Liver (tissue), 9 donors: ENCODE measurements around the gene FBP1. TPM values are rescaled to one million over a fixed set of nuclear protein-coding genes. Genes with fewer than 3 reads are reported as not detected.
"Not testable (repeated sequence)": the region's sequence is repeated elsewhere in the genome, so short reads cannot be mapped to it uniquely, and the experiment has no call there.

ENCODE experiments used
- DNase-seq: peaks from one replicate; pipeline ENCODE4 v3.0.0-alpha.2; 2017; ENCODE audit warnings: low spot score
- H3K27ac ChIP-seq, 2 donors: one replicate each; pipeline ENCODE4 v1.7.0; 2013; ENCODE audit warnings: inconsistent platforms in 2 of 2, low read length in 2 of 2, control low read depth in 1 of 2, low read depth in 1 of 2, mild to moderate bottlenecking in 1 of 2
- H3K27me3 ChIP-seq, 4 donors: one replicate each; pipeline versions ENCODE4 v1.6.1 to v1.7.0; 2013; ENCODE audit warnings: low read length in 3 of 4, inconsistent platforms in 1 of 4, mild to moderate bottlenecking in 1 of 4, moderate library complexity in 1 of 4; ENCODE audit not compliant: control insufficient read depth in 4 of 4, insufficient read depth in 4 of 4
- H3K36me3 ChIP-seq, 4 donors: one replicate each; pipeline versions ENCODE4 v1.6.1 to v1.7.0; 2013; ENCODE audit warnings: low read length in 3 of 4, mild to moderate bottlenecking in 3 of 4, low read depth in 1 of 4, moderate library complexity in 1 of 4; ENCODE audit not compliant: control insufficient read depth in 4 of 4, insufficient read depth in 3 of 4
- H3K4me1 ChIP-seq, 4 donors: one replicate each; pipeline versions ENCODE4 v1.6.1 to v1.7.0; 2013; ENCODE audit warnings: low read length in 3 of 4, mild to moderate bottlenecking in 3 of 4, moderate library complexity in 1 of 4; ENCODE audit not compliant: control insufficient read depth in 4 of 4, insufficient read depth in 4 of 4
- H3K4me3 ChIP-seq, 3 donors: one replicate each; pipeline versions ENCODE4 v1.6.1 to v1.7.0; 2013; ENCODE audit warnings: low read length in 3 of 3, control low read depth in 1 of 3, low read depth in 1 of 3, mild to moderate bottlenecking in 1 of 3
- H3K9ac ChIP-seq, 2 donors: one replicate each; pipeline ENCODE4 v1.7.0; 2013; ENCODE audit warnings: low read length in 2 of 2, mild to moderate bottlenecking in 2 of 2, moderate library complexity in 2 of 2, control low read depth in 1 of 2, low read depth in 1 of 2
- H3K9me3 ChIP-seq, 4 donors: one replicate each; pipeline versions ENCODE4 v1.6.1 to v1.7.0; 2013; ENCODE audit warnings: low read length in 3 of 4; ENCODE audit not compliant: control insufficient read depth in 4 of 4
- CTCF ChIP-seq: fragments of 150-350 bp; IDR thresholded peaks from 2 replicates; pipeline ENCODE4 v1.5.1; 2017; ENCODE audit warnings: improper control_type of control experiment, low read depth, low read length; ENCODE audit not compliant: missing input control
- EGR1 ChIP-seq, 2 donors: IDR thresholded peaks; 2 replicates each; pipeline ENCODE4 v1.6.1; 2016 to 2018; ENCODE audit warnings: antibody characterized with exemption in 2 of 2, low read depth in 2 of 2
- FOXA1 ChIP-seq: IDR thresholded peaks from 2 replicates; pipeline ENCODE4 v1.6.1; 2016; ENCODE audit warnings: antibody characterized with exemption
- FOXA2 ChIP-seq: IDR thresholded peaks from 2 replicates; pipeline ENCODE4 v1.6.1; 2016; ENCODE audit warnings: antibody characterized with exemption
- GABPA ChIP-seq, 2 donors: IDR thresholded peaks in 1 of 2; conservative IDR thresholded peaks in 1 of 2; 2 replicates each; pipeline ENCODE4 v1.6.1; 2016; ENCODE audit warnings: antibody characterized with exemption in 2 of 2, mild to moderate bottlenecking in 1 of 2, moderate library complexity in 1 of 2
- HNF4A ChIP-seq, 2 donors: conservative IDR thresholded peaks; 2 replicates each; pipeline ENCODE4 v1.6.1; 2016; ENCODE audit warnings: antibody characterized with exemption in 2 of 2, mild to moderate bottlenecking in 2 of 2
- HNF4G ChIP-seq: IDR thresholded peaks from 2 replicates; pipeline ENCODE4 v1.6.1; 2016; ENCODE audit warnings: antibody characterized with exemption
- JUND ChIP-seq, 2 donors: IDR thresholded peaks; 2 replicates each; pipeline ENCODE4 v1.6.1; 2016; ENCODE audit warnings: antibody characterized with exemption in 2 of 2
- MAX ChIP-seq: IDR thresholded peaks from 2 replicates; pipeline ENCODE4 v1.6.1; 2016; ENCODE audit warnings: antibody characterized with exemption
- NR2F2 ChIP-seq: IDR thresholded peaks from 2 replicates; pipeline ENCODE4 v1.6.1; 2016; ENCODE audit warnings: antibody characterized with exemption
- RAD21 ChIP-seq, 2 donors: IDR thresholded peaks; 2 replicates each; pipeline ENCODE4 v1.6.1; 2016; ENCODE audit warnings: antibody characterized with exemption in 2 of 2, mild to moderate bottlenecking in 2 of 2
- RXRA ChIP-seq, 2 donors: IDR thresholded peaks; 2 replicates each; pipeline ENCODE4 v1.6.1; 2017 to 2018; ENCODE audit warnings: antibody characterized with exemption in 2 of 2, mild to moderate bottlenecking in 1 of 2
- SP1 ChIP-seq: IDR thresholded peaks from 2 replicates; pipeline ENCODE4 v1.6.1; 2018; ENCODE audit warnings: antibody characterized with exemption, mild to moderate bottlenecking
- TAF1 ChIP-seq: conservative IDR thresholded peaks from 2 replicates; pipeline ENCODE4 v1.6.1; 2016; ENCODE audit warnings: antibody characterized with exemption, mild to moderate bottlenecking
- YY1 ChIP-seq: IDR thresholded peaks from 2 replicates; pipeline ENCODE4 v1.6.1; 2016; ENCODE audit warnings: antibody characterized with exemption, mild to moderate bottlenecking
- ZBTB33 ChIP-seq: IDR thresholded peaks from 2 replicates; pipeline ENCODE4 v1.6.1; 2016; ENCODE audit warnings: antibody characterized with exemption
- WGBS: extraction: QIAGEN DNeasy Blood & Tissue Kit; methylation state at CpG from one replicate; pipeline ENCODE4 v1.1.7; 2013; 5-methylcytosine and 5-hydroxymethylcytosine counted together
- polyA plus RNA-seq, 2 donors: library from polyadenylated mRNA; stranded (reverse) in 1 of 2; unstranded in 1 of 2; fragments of 200-250 nt in 1 of 2; fragments of >200 nt in 1 of 2; fragmentation: Nextera tagmentation in 1 of 2; extraction: Ambion mirVana in 1 of 2; gene quantifications; one replicate each; pipeline versions ENCODE4 v1.2.1 to v1.2.3, GENCODE V29; 2013 to 2015
- total RNA-seq, 2 donors: library from RNA; depleted of rRNA; stranded (reverse); fragments of >200 nt; gene quantifications; one replicate each; pipeline ENCODE4 v1.2.3, GENCODE V29; 2014
- TF ChIP-seq, protein P1 (sequence below): IDR thresholded peaks from 2 replicates; pipeline ENCODE4 v1.6.1; 2016; ENCODE audit warnings: antibody characterized with exemption, mild to moderate bottlenecking
- TF ChIP-seq, protein P2 (sequence below): IDR thresholded peaks from 2 replicates; pipeline ENCODE4 v1.6.1; 2016; ENCODE audit warnings: antibody characterized with exemption
- donor health status: healthy.
- donor health status: healthy.
- donor health status: healthy.
- donor health status: healthy.
- donor health status: healthy.

The FBP1 gene
- total and polyA plus RNA-seq, 4 donors = 27.8 to 574 (median 317) TPM

DNA sequence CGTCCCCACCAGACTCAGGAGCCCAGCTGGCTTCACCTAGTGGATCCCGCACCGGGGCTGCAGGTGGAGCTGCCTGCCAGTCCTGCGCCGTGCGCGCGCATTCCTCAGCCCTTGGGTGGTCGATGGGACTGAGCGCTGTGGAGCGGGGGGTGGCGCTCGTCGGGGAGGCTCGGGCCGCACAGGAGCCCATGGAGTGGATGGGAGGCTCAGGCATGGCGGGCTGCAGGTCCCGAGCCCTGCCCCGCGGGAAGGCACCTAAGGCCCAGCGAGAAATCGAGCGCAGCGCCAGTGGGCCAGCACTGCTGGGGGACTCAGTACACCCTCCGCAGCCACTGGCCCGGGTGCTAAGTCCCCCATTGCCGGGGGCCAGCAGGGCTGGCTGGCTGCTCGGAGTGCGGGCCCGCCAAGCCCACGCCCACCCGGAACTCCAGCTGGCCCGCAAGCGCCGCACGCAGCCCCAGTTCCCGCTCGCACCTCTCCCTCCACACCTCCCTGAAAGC is 48.2 kb downstream of the FBP1 start:
- H3K27ac ChIP-seq, H3K9ac ChIP-seq, H3K4me3 ChIP-seq, H3K27me3 ChIP-seq, H3K4me1 ChIP-seq, H3K9me3 ChIP-seq, H3K36me3 ChIP-seq, DNase-seq: not testable (repeated sequence)
- 84% methylated on average over 35 of the region's 38 CpGs for WGBS

DNA sequence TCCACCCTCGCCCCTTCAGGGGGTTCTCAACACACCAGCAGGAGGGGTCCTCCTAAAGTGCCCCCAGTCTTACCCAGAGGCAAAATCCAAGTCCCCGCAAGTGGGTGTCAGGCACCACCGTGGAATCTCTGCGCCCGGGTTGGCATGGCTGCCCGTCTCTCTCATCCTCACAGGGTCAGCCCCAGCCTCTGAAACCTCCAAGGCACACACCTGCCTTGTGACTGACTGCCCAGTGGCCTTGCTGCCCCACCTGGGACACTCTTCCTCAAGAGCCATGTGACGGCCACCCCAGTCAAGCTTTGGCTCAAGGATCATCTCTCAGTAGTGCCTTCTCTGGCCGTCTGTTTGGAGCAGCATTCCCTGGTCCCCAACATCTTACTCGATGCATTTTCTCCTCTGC is 50.6 kb downstream of the FBP1 start:
- WGBS = 92% methylated on average over 9 of the region's 9 CpGs
- Histone ChIP-seq H3K27me3 (no peaks in the 10 kb centered on the region), H3K27ac (no peak overlapping the region), H3K4me3 (no peak overlapping the region), H3K36me3 (no peaks in the 10 kb centered on the region), H3K4me1 (peaks cover 0 to 5% (median 2%) of the 10 kb centered on the region in 4 donors), H3K9ac (no peak overlapping the region), H3K9me3 (no peaks in the 10 kb centered on the region)
- no peak for DNase-seq
- TF ChIP-seq MAX (no peak), EGR1 (IDR thresholded peaks at IDR 0.05; ENCODE audit: low read depth in 2 of 2) (no peak), JUND (IDR thresholded peaks at IDR 0.05) (no peak), CTCF (no peak), RAD21 (IDR thresholded peaks at IDR 0.05) (no peak), TAF1 (no peak), HNF4G (no peak), SP1 (no peak), FOXA1 (no peak), GABPA (IDR thresholded peaks at IDR 0.05 in 1 of 2, conservative IDR thresholded peaks at IDR 0.05 in 1 of 2) (no peak), ZBTB33 (no peak), NR2F2 (no peak), RXRA (IDR thresholded peaks at IDR 0.05) (no peak), FOXA2 (no peak), YY1 (no peak), HNF4A (conservative IDR thresholded peaks at IDR 0.05) (no peak)
- TF ChIP-seq, protein P1, sequence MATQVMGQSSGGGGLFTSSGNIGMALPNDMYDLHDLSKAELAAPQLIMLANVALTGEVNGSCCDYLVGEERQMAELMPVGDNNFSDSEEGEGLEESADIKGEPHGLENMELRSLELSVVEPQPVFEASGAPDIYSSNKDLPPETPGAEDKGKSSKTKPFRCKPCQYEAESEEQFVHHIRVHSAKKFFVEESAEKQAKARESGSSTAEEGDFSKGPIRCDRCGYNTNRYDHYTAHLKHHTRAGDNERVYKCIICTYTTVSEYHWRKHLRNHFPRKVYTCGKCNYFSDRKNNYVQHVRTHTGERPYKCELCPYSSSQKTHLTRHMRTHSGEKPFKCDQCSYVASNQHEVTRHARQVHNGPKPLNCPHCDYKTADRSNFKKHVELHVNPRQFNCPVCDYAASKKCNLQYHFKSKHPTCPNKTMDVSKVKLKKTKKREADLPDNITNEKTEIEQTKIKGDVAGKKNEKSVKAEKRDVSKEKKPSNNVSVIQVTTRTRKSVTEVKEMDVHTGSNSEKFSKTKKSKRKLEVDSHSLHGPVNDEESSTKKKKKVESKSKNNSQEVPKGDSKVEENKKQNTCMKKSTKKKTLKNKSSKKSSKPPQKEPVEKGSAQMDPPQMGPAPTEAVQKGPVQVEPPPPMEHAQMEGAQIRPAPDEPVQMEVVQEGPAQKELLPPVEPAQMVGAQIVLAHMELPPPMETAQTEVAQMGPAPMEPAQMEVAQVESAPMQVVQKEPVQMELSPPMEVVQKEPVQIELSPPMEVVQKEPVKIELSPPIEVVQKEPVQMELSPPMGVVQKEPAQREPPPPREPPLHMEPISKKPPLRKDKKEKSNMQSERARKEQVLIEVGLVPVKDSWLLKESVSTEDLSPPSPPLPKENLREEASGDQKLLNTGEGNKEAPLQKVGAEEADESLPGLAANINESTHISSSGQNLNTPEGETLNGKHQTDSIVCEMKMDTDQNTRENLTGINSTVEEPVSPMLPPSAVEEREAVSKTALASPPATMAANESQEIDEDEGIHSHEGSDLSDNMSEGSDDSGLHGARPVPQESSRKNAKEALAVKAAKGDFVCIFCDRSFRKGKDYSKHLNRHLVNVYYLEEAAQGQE = no peak
- TF ChIP-seq, protein P2, sequence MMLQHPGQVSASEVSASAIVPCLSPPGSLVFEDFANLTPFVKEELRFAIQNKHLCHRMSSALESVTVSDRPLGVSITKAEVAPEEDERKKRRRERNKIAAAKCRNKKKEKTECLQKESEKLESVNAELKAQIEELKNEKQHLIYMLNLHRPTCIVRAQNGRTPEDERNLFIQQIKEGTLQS = no peak
